Right lobe of liver (tissue), 6 donors: ENCODE results near the gene MYO10. TPM values are rescaled to one million over a fixed set of nuclear protein-coding genes. Genes with fewer than 3 reads are reported as not detected.

Experiments
- ATAC-seq, 4 donors: fragments of 200-7000 bp; cut with Tn5 transposase; one replicate each; pipeline ENCODE4 v1.9.1; 2020; ENCODE audit warnings: mild to moderate bottlenecking in 4 of 4, moderate library complexity in 4 of 4
- DNase-seq, 3 donors: peaks; one replicate each; pipeline ENCODE4 v3.0.0-alpha.2; 2020
- H3K27ac ChIP-seq, 3 donors: fragments of 200-600 bp; one replicate each; pipeline ENCODE4 v1.8.0; 2022
- H3K27me3 ChIP-seq, 2 donors: fragments of 200-600 bp; one replicate each; pipeline ENCODE4 v1.8.0; 2022
- H3K36me3 ChIP-seq, 4 donors: fragments of 200-600 bp; sonication (generic) in 1 of 4; one replicate each; pipeline versions ENCODE4 v1.5.1 to v1.8.0; 2017 to 2022; ENCODE audit warnings: control low read depth in 1 of 4
- H3K4me1 ChIP-seq, 4 donors: fragments of 200-600 bp; sonication (generic) in 1 of 4; one replicate each; pipeline versions ENCODE4 v1.5.1 to v1.8.0; 2017 to 2022; ENCODE audit warnings: control low read depth in 1 of 4
- H3K4me3 ChIP-seq, 3 donors: fragments of 200-600 bp; one replicate each; pipeline ENCODE4 v1.8.0; 2022
- H3K9me3 ChIP-seq, 4 donors: fragments of 200-600 bp; sonication (generic) in 1 of 4; one replicate each; pipeline versions ENCODE4 v1.5.1 to v1.8.0; 2017 to 2022; ENCODE audit warnings: control low read depth in 1 of 4
- CTCF ChIP-seq, 4 donors: fragments of 200-600 bp in 3 of 4; fragments of 450-650 bp in 1 of 4; IDR thresholded peaks; one replicate each; pipeline versions ENCODE4 v1.5.1 to v1.8.0; 2016 to 2022; ENCODE audit warnings: antibody characterized with exemption in 4 of 4, mild to moderate bottlenecking in 2 of 4
- POLR2A ChIP-seq: fragments of 450-650 bp; IDR thresholded peaks from one replicate; pipeline ENCODE4 v1.6.1; 2017; ENCODE audit warnings: antibody characterized with exemption, mild to moderate bottlenecking
- WGBS: methylation state at CpG from one replicate; pipeline ENCODE4 v1.1.6; 2018; ENCODE audit warnings: low coverage, low lambda C conversion rate; ENCODE audit not compliant: insufficient coverage; ENCODE audit errors: missing lambda C conversion rate; 5-methylcytosine and 5-hydroxymethylcytosine counted together
- intact Hi-C, 2 donors: fragments of 100-400 bp; cut with DNase I; formaldehyde crosslinking; loops; one replicate each; pipeline versions ENCODE4 v1.11.2 to v1.14.1; 2022
- total RNA-seq, 6 experiments: library from RNA; depleted of rRNA in 2 of 6; stranded (reverse); fragments of >200 nt in 2 of 6; fragmentation: NEBNext Ultra II Directional in 3 of 6; extraction: Animal tissue kit (Norgen Biotek cat#: 25700) in 3 of 6; gene quantifications; one replicate each; pipeline versions ENCODE4 v1.1.0 to v1.2.4, GENCODE V29; 2016 to 2023
- donor health status: DM: no; HTN: yes; CAD: no.
- donor health status: DM: no; HTN: no; CAD: no.
- donor health status: DM: no; HTN: no; CAD: no.
- donor health status: DM: no; HTN: yes; CAD: no.
- donor health status: DM: no; HTN: yes; CAD: no.

The MYO10 gene
- total RNA-seq, 6 experiments from 2014 or later, result 3.9 to 13.1 (median 6.9) TPM

- WGBS, result 53% methylated on average over 3 of the region's 6 CpGs
- intact Hi-C loops, result no loop called here
Observed at GRCh38 chr5:16944816-16945562, 8.9 kb upstream of the MYO10 start.

GRCh38 chr5:16943846-16944678, 8.0 kb upstream of the MYO10 start:
- no peak for DNase-seq
- Histone ChIP-seq H3K36me3 (no peaks in the 10 kb centered on the region), H3K27me3 (no peaks in the 10 kb centered on the region), H3K27ac (no peak overlapping the region), H3K9me3 (no peaks in the 10 kb centered on the region), H3K4me1 (no peaks in the 10 kb centered on the region), H3K4me3 (no peak overlapping the region)
- WGBS, result 41% methylated on average over 4 of the region's 15 CpGs
- no peak for ATAC-seq
- TF ChIP-seq CTCF (IDR thresholded peaks at IDR 0.05) (no peak), POLR2A (no peak)
- intact Hi-C loops, result no loop called here

More at GRCh38 chr5:16944816-16945562, 8.9 kb upstream of the MYO10 start:
- ATAC-seq (no peak), DNase-seq (no peak)
- no peak overlapping the region for H3K4me3 ChIP-seq
- H3K9me3 ChIP-seq, result no peaks in the 10 kb centered on the region
- no peaks in the 10 kb centered on the region for H3K36me3 ChIP-seq
- H3K4me1 ChIP-seq, result no peaks in the 10 kb centered on the region
- no peak overlapping the region for H3K27ac ChIP-seq
- no peaks in the 10 kb centered on the region for H3K27me3 ChIP-seq
- TF ChIP-seq CTCF (IDR thresholded peaks at IDR 0.05) (no peak), POLR2A (no peak)

- Histone ChIP-seq H3K4me3 (no peak overlapping the region), H3K36me3 (no peaks in the 10 kb centered on the region), H3K9me3 (no peaks in the 10 kb centered on the region), H3K4me1 (peaks cover 0 to 16% (median 0%) of the 10 kb centered on the region in 4 donors), H3K27me3 (peaks cover 0 to 26% of the 10 kb centered on the region in 2 donors), H3K27ac (no peak overlapping the region)
- TF ChIP-seq CTCF (IDR thresholded peaks at IDR 0.05), result no peak
- no peak for TF ChIP-seq POLR2A
- intact Hi-C loops, result no loop called here
- no peak for DNase-seq
- WGBS, result 68% methylated on average over 5 of the region's 7 CpGs
- no peak for ATAC-seq
Observed at GRCh38 chr5:16937503-16938161, 1.5 kb upstream of the MYO10 start.

GRCh38 chr5:16936989-16937438, 926 bp upstream of the MYO10 start:
- 9% methylated on average over 7 of the region's 11 CpGs for WGBS
- Histone ChIP-seq H3K4me1 (peaks cover 0 to 16% (median 0%) of the 10 kb centered on the region in 4 donors), H3K9me3 (no peaks in the 10 kb centered on the region), H3K27ac (peak overlapping the region in 2 of 3 donors; percentile 3 to 19), H3K27me3 (peaks cover 0 to 26% of the 10 kb centered on the region in 2 donors), H3K36me3 (no peaks in the 10 kb centered on the region), H3K4me3 (peak overlapping the region; percentile 23 to 61 (median 60))
- DNase-seq (no peak), ATAC-seq (no peak)
- TF ChIP-seq POLR2A (no peak), CTCF (IDR thresholded peaks at IDR 0.05) (no peak)
- intact Hi-C loops, result no loop called here
